Fibroblast of pulmonary artery (primary cell): ENCODE measurements around the gene XPO1.

Experiments
- DNase-seq: peaks from one replicate; pipeline ENCODE4 v3.0.0-alpha.2; 2010; ENCODE audit warnings: low read depth
- H3K4me3 ChIP-seq: replicated peaks from 2 replicates; pipeline ENCODE4 v1.5.1; 2011; ENCODE audit warnings: low read depth, mild to moderate bottlenecking, control low read depth, low read length, moderate library complexity
- CTCF ChIP-seq: IDR thresholded peaks from 2 replicates; pipeline ENCODE4 v1.5.1; 2011; ENCODE audit warnings: mild to moderate bottlenecking, control low read depth, low read length, inconsistent platforms; ENCODE audit errors: missing control alignments

The XPO1 gene

GRCh38 chr2:61431345-61431744 is 106.8 kb downstream of the XPO1 start:
- H3K4me3 ChIP-seq, result no peak overlapping the region
- DNase-seq, result no peak
- TF ChIP-seq CTCF, result no peak
